ENCODE results near the gene ANAPC2. TPM values are rescaled to one million over a fixed set of nuclear protein-coding genes. Genes with fewer than 3 reads are reported as not detected.

The ANAPC2 gene
- total RNA-seq, 2 donors from 2014 or later = 31.2 to 32.5 TPM

DNA sequence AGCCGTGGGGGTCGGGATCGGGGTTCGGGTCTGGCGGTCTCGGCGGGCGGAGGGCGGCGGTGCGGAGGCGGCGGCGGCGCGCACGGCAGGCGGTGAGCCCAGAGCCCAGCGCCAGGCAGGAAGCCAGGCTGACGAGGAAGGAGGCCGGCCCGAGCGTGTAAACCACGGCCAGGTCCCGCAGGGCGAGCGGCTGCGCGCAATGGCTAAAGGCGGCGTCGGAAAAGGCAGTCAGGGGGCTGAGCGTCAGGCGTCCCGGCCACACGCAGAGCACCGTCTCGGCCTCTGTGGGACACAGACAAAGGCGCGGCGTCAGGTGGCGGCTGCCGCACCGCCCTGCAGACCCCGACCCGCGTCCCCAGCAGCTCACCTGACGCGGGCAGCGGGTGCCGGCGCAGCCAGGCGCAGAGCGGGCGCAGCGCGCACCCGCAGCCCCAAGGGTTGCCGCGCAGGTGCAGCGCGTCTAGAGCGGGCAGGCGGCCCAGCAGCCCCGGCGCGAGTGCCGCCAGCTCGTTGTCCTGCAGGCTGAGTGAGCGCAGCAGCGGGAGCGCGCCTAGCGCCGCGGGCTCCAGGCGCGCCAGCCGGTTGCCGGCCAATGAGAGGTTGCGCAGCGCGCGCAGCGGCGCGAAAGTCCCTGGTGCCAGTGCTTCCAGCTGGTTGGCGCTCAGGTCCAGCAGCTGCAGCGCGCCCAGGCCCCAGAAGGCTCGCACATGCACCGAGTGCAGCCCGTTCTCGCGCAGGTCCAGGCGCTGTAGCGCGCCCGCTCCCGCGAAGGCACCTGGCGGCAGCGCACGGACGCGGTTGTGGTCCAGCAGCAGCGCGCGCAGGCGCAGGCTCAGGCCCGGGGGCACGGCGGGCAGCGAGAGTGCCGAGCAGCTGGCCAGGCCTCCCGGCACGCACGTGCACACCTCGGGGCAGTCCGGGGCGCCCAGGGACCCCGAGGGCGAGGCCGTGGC lies 19.2 kb downstream of the ANAPC2 start:
- ATAC-seq (peak; percentile 35 to 63), DNase-seq (no peak)

DNA sequence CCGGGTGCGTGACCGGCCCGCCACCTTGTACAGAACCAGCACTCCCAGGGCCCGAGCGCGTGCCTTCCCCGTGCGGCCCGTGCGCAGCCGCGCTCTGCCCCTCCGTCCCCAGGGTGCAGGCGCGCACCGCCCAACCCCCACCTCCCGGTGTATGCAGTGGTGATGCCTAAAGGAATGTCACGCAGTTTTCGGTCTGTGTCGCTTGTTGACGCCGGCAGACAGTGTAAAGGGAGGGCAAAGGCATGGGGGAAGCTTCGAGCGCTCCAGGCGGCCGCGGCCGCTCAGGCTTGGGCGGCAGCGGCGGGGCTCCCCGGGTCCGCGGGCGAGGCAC lies 19.8 kb downstream of the ANAPC2 start:
- intact Hi-C loops (cut with DNase I) = no loop called here
- ATAC-seq (peak; percentile 5 to 35), DNase-seq (no peak)

More for the DNA sequence above, 19.2 kb downstream of the ANAPC2 start:
- intact Hi-C loops (cut with DNase I) = no loop called here

DNA sequence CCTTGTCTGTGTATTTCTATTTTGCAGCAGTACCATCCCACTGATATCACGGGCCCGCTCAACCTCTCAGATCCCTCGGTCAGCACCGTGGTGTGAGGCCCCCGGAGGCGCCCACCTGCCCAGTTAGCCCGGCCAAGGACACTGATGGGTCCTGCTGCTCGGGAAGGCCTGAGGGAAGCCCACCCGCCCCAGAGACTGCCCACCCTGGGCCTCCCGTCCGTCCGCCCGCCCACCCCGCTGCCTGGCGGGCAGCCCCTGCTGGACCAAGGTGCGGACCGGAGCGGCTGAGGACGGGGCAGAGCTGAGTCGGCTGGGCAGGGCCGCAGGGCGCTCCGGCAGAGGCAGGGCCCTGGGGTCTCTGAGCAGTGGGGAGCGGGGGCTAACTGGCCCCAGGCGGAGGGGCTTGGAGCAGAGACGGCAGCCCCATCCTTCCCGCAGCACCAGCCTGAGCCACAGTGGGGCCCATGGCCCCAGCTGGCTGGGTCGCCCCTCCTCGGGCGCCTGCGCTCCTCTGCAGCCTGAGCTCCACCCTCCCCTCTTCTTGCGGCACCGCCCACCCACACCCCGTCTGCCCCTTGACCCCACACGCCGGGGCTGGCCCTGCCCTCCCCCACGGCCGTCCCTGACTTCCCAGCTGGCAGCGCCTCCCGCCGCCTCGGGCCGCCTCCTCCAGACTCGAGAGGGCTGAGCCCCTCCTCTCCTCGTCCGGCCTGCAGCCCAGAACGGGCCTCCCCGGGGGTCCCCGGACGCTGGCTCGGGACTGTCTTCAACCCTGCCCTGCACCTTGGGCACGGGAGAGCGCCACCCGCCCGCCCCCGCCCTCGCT lies 20.4 kb downstream of the ANAPC2 start:
- ATAC-seq (peak; percentile 30 to 36), DNase-seq (peak; percentile 50)
- intact Hi-C loops (cut with DNase I) = no loop called here

DNA sequence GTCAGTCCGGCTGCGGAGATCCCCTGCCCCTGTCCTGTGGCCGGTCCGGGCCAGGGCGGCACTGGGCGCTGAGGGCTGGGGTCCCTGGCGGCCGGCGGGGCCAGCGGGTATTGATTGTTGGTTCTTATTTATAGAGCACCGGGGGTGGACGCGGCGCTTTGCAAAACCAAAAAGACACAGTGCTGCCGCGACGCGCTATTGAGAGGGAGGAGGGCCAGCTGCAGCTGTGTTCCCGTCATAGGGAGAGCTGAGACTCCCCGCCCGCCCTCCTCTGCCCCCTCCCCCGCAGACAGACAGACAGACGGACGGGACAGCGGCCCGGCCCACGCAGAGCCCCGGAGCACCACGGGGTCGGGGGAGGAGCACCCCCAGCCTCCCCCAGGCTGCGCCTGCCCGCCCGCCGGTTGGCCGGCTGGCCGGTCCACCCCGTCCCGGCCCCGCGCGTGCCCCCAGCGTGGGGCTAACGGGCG lies 21.0 kb downstream of the ANAPC2 start:
- ATAC-seq (no peak), DNase-seq (no peak)
- intact Hi-C loops (cut with DNase I) = no loop called here

DNA sequence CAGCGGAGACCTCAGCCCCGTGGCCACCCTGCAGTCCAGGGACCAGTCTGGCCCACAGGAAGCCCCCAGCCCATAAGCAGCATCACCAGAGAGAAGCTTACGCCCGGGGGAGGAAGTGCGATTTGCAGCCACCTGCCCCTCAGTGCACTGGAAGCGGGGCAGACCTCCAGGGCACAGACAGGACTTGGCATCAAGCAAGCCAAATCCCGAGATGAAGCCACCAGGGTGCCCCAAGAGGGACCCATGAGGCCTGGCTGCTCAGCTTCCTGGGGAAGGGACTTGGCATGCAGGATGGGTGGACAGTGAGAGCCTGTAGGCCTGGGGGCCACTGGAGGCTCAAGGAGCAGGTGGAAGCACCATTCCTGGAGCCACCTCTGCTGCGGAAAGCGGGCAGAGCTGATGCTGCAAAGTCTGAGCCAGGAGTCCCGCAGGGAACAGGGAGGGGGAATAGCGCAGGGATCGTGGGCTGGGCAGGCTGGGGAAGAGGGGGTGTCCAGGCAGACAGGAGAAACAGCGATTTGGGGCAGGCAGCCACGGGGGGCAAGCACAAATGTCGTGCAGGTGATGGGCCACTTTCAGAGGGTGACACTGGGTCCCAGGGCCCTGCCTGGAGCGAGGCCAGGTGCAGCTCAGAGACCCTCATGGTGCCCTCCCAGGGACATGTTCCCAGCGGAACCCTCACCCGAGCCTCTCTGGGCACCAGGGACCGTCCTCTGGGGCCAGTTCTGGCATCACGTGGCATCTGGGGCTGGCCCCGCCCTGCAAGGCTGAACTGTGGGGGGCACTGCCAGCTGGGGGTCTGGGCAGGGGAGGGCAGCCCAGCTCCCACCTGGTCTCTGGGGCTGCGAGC lies 21.8 kb downstream of the ANAPC2 start:
- intact Hi-C loops (cut with DNase I) = no loop called here
- ATAC-seq (no peak), DNase-seq (no peak)

DNA sequence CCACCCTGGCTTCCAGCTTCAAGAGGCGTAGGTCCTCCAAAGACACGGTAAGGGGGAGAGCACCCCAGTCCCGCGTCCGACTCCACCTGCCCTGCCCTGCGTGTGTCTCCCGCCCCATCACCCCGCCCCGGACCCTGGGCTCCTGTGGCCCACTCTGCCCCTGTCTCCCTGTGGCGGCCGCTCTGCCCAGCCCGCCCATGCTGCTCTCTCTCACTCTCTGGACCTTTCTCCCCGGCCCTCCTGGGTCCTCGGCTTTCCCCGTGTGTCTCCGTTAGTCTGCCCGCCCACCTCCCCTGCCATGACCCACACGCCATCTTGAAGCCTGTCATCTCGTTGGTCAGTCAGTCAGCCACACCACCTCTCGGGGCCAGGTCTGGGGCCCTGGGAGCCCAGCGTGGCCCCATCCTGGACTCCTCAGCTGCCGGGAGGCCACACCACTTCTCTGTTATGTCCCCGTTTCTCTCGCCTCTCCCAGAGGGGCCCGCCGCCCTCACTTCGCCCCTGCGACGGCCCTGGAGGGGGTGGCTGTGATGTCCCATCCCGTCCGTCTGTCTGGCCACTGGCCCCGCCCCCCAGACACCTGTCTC lies 23.0 kb downstream of the ANAPC2 start:
- intact Hi-C loops (cut with DNase I) = no loop called here
- DNase-seq (no peak), ATAC-seq (no peak)

DNA sequence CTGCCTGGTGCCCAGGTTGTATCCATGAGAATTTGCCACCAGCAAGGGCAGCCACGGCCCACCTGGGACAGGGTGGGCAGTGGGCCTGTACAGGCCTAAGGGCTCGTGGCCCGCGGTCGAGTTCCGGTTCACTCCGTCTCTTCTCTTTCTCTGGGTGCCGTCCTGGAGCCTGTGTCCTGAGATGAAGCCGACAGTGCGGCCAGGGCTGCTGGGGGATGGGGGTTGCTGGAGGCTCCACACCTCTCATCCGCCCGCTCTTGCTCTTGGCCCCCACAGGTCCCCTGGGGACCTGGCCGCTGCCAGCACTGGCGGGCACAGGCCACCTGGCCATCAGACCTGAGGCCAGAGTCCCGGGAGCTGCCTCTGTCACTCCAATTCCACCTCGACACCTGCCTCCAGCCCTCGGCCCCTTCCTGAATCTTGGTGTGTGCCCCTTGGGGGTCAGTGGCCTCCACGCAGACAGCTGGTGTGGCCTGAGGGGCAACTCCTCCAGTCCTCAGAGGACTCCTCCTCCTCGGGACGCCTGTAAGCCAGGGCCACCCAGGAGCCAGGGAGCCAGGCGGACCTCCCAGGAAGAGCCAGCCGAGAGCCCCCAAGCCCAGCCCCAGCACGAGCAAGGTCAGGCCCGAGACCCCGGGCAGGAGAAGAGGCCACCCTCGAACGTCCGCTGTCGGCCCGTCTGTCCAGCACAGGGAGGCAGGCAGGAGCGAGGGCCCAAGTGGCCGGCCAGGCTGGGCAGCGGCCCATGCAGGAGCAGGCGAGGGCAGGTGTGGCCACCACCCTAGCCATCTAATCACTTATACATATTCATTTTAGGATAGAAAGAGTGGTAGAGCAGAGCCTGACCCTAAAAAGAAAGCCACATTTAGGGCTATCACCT lies 23.8 kb downstream of the ANAPC2 start:
- intact Hi-C loops (cut with DNase I) = no loop called here
- DNase-seq = no peak
- no peak for ATAC-seq

DNA sequence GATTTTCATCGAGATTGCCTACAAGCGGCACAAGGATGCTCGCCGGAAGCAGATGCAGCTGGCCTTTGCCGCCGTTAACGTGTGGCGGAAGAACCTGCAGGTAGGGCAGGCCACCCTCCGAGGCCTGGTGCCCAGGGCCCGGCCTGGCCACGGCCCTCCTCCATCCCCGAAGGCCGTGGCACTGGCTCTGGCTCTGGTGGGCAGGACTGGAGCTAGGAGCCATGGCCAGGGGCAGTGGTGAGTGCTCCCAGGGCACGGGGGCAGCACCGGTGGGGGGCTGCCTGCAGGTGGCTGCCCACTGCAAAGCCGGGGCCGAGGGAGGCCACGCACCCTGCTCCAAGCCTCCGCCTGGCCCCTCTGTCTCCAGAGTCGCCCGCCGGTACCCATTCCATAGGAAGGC lies 24.6 kb downstream of the ANAPC2 start:
- no peak for ATAC-seq
- intact Hi-C loops (cut with DNase I) = no loop called here
- no peak for DNase-seq

DNA sequence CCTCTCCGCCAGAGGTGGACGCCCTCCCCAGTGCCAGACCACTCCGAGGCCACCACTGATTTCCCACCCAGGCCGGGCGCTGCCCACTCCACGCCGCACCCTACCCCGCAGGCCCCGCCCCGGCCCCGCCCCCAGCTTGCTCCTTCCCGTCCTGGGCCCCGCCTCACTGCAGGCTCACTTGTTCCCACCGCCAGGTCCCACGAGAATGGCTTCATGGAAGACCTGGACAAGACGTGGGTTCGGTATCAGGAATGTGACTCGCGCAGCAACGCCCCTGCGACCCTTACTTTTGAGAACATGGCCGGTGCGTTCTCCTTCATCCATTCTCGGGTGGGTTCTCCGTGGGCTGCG lies 25.0 kb downstream of the ANAPC2 start:
- ATAC-seq (peak in 1 of 2 donors; percentile 43), DNase-seq (no peak)
- intact Hi-C loops (cut with DNase I) = no loop called here

DNA sequence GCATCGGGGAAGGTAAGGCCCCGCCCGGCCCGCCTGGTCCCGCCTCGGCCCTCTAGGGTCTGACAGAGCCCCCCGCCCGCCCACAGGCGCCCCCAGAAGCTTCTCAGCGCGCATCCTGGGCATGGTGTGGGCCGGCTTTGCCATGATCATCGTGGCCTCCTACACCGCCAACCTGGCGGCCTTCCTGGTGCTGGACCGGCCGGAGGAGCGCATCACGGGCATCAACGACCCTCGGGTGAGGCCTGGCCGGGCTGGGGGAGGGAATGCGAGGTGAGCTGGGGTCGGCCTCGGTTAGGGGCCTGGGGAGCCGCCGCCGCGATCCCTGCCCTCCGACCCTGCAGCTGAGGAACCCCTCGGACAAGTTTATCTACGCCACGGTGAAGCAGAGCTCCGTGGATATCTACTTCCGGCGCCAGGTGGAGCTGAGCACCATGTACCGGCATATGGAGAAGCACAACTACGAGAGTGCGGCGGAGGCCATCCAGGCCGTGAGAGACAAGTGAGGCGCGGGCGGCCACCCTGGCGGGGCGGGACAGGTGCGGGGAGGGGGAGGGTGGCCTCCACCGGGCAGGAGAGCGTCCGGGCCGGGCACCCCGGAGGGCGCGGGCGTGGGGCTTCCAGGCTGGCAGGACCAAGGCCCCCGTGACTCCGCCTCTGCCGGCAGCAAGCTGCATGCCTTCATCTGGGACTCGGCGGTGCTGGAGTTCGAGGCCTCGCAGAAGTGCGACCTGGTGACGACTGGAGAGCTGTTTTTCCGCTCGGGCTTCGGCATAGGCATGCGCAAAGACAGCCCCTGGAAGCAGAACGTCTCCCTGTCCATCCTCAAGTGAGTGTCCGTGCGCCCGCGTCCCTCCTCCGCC lies 25.6 kb downstream of the ANAPC2 start:
- peak in 1 of 2 donors; percentile 53 for ATAC-seq
- intact Hi-C loops (cut with DNase I) = no loop called here
- DNase-seq = no peak

DNA sequence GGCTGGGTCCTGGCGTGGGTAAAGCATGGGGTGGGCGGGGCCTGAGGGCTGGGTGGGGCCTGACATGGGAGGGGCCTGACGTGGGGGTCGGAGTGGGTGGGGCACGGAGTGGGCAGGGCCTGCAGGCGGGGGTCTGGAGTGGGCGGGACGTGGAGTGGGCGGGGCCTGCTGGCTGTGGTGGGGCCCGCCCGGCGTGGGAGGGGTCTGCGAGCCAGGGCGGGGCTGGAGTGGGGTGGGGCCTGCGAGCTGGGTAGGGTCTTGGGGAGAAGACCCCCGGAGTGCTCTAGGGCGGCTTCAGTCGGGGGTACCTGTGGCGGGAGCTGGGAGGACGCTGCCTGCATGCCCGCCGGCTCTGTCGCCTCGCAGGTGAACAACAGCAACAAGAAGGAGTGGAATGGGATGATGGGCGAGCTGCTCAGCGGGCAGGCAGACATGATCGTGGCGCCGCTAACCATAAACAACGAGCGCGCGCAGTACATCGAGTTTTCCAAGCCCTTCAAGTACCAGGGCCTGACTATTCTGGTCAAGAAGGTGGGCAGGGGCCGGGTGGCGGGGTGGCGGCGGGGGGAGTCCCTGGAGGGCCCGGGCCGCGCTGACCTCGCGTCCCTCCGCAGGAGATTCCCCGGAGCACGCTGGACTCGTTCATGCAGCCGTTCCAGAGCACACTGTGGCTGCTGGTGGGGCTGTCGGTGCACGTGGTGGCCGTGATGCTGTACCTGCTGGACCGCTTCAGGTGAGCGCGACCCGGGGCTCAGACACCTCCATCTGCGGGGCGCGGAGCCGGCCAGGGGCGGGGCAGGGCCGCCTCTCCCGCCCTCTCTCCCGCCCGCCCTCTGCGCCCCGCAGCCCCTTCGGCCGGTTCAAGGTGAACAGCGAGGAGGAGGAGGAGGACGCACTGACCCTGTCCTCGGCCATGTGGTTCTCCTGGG lies 26.5 kb downstream of the ANAPC2 start:
- ATAC-seq (no peak), DNase-seq (no peak)
- intact Hi-C loops (cut with DNase I) = no loop called here

DNA sequence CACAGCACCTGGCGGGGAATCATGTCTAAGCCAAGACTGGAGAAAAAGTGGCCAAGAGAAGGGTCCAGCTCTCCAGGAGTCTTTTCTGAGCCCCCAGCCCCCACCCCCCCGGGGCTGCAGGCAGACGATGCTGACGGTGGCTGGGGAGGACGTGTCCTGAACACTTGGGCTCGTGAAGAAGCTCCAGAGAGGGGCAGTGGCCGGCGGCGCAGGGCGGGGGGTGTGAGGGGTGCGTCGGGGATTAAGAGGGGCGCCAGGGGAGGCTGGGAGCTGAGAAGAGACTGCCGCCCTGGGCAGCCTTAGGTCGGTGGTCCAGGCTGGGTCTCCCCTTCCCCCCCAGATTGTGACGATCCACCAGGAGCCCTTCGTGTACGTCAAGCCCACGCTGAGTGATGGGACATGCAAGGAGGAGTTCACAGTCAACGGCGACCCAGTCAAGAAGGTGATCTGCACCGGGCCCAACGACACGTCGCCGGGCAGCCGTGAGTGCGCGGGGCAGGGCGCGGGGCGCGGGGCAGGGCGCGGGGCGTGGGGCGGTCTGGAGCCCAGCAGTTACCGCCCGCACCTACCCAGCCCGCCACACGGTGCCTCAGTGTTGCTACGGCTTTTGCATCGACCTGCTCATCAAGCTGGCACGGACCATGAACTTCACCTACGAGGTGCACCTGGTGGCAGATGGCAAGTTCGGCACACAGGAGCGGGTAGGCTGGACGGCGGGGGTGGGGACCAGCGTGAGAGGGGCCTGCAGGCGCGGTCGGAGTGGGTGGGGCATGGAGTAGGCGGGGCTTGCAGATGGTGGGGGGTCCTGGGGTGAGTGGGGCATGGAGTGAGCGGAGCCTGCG lies 27.4 kb downstream of the ANAPC2 start:
- intact Hi-C loops (cut with DNase I) = no loop called here
- ATAC-seq = no peak
- DNase-seq = no peak

DNA sequence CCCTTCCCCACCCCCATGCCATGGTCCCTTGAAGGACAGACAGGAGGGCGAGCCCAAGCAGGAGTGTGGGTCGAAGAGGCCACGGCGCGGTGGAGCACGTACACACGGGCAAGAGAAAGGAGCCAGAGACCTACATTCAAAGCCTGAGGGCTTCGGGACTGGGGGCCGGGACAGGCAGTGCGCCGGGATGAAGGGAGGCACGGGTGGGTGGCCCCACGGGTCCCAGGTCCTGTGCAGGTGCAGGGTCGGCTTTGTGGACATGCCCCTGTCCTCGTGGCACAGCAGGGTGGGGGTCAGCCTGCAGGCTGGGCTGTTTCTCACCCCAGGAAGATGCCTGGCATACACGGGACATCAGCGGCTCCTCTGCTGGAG lies 28.3 kb downstream of the ANAPC2 start:
- ATAC-seq = no peak
- DNase-seq = no peak
- intact Hi-C loops (cut with DNase I) = no loop called here

DNA sequence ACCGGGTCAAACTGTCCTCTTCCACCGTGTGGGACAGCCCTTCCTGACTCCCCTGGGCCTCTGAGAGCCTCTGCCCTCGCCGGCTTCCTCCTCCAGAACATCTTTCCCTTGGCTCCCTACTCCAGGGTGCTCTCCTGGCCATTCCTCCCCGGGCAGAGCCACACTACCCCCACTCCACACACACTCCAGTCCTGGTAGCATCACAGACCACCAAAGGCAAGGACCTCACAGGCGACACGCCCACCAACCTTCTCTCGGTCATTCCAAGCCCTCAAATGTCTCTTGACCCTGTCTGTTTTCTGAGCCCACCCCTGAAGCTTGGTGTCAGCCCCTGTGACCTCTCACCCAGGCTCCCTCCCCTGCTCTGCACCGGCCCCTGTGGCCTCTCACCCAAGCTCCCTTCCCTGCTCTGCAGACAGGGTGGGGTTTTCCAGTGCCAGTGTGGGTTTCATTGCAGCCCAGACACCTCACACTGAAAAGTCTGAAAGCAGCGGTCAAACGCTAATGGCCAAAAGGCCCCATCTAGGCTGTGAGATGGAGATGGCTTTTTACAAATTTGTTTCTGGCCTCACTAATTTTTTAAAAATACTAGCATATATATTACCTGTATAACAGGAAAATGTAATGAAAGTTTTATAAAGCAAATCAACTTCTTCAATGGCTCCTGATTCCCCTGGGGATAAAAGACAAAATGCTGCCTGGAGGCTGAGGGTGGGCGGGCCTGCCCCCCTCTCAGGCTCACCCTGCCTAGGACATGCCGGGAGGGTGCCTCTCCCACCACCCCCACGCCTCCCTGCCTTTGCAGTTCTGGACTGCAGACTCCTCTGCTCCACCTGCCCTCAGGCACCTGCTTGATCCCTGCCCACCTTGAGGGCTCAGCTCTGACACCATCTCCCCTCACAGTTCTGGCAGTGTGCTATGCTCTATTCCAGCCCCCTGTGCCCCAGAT lies 29.0 kb downstream of the ANAPC2 start:
- DNase-seq (no peak), ATAC-seq (no peak)
- intact Hi-C loops (cut with DNase I) = no loop called here

Measured in left cardiac atrium (tissue), 4 donors.